Measurements from ENCODE around the gene TTYH2. TPM values are rescaled to one million over a fixed set of nuclear protein-coding genes. Genes with fewer than 3 reads are reported as not detected.

The TTYH2 gene
- total RNA-seq, 2 experiments from 2014 or later = 10.9 to 11.2 TPM

DNA sequence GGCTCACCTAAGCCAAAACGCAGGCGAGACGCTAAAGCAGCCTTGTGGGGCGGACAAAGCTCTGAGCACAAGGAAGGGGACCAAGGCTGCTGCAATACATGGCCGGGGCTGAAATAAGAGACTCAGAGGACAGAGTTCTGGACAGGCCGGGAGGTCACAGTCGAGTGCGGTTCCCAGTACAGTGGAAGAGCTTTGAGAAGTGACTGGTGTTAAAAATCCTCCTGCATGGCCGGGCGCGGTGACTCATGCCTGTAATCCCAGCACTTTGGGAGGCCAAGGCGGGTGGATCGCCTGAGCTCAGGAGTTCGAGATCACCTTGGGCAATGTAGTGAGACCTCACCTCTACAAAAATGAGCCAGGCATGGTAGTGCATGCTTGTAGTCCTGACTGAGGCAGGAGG, 10.5 kb downstream of the TTYH2 start:
- Mint-ChIP-seq H3K27me3 (peaks cover 2% of the 10 kb centered on the region), H3K36me3 (no peaks in the 10 kb centered on the region), H3K27ac (no peak overlapping the region), H3K9me3 (no peaks in the 10 kb centered on the region), H3K4me3 (no peak overlapping the region), H3K4me1 (no peaks in the 10 kb centered on the region)
- POLR2A ChIA-PET = no interaction called here
- DNase-seq (no peak), ATAC-seq (ENCODE audit: low read depth) (no peak)

DNA sequence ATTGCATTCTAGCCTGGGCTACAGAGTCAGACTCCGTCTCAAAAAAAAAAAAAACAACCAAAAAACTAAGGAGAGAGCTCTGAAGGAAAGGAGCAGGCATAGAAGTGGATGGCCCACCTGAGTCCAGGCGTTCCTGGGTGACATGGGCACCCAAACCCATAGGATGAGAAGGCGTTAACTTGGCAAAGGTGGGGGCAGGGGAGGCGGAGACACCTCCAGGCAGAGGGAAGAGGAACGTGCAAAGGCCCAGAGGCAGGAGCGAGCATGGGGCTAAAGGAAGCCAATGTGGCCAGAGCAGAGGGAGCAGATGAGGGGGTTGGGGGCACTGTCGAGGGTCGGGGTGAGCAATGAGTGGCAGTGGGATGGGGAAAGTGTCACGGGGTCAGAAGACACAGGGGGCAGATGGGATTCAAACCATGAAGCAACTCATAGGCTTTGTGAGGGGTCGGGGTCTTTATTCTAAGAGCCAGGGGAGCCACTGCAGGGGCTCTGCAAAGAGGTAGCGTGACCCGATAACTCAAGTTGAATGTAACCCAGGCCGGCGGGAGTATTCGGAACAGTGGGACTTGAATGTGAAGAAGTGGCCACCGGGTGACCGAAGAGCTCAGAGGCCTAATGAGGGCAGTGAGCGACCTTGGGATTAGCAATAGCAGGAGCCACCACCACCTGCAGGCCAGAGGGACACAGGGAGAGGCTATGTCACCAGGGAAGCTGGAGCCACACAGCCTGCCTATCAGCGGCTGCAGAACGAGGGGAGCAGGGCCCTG, 11.8 kb downstream of the TTYH2 start:
- no peak for ATAC-seq (ENCODE audit: low read depth)
- no peaks in the 10 kb centered on the region for H3K36me3 Mint-ChIP-seq

DNA sequence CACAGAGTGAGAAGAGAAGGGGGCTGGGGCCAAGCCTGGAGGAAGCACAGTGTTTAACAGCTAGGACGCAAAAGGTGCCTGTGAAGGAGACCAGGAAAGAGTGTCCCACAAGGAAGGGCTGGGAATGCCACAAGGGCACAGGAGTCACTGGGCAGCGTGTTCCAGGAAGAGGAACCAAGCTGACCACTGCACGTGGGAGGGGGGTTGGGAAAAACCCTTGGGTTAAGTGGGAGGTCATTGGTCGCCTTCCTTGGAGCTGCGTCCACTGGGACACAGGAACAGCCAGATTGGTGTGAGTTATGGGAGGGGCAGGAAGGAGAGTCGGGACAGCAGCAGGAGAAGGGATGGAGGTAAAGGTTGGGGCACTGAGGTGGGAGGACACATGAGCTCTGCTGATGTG, 12.9 kb downstream of the TTYH2 start:
- H3K27ac Mint-ChIP-seq = no peak overlapping the region
- ATAC-seq (ENCODE audit: low read depth) (no peak), DNase-seq (no peak)
- POLR2A ChIA-PET = interaction anchor here (1.4 kb wide), 1 partner anchor 7 kb away, joined by 3 read pairs; no protein-coding TSS in a partner anchor
- no peak overlapping the region for H3K4me3 Mint-ChIP-seq
- H3K4me1 Mint-ChIP-seq = no peaks in the 10 kb centered on the region
- no peaks in the 10 kb centered on the region for H3K36me3 Mint-ChIP-seq
- H3K9me3 Mint-ChIP-seq = no peaks in the 10 kb centered on the region
- H3K27me3 Mint-ChIP-seq = peaks cover 2% of the 10 kb centered on the region

More for the DNA sequence above, 11.8 kb downstream of the TTYH2 start:
- Mint-ChIP-seq H3K27ac (no peak overlapping the region), H3K4me3 (no peak overlapping the region), H3K27me3 (peaks cover 2% of the 10 kb centered on the region), H3K4me1 (no peaks in the 10 kb centered on the region), H3K9me3 (no peaks in the 10 kb centered on the region)
- POLR2A ChIA-PET = interaction anchor here (1.4 kb wide), 1 partner anchor 8 kb away, joined by 3 read pairs; no protein-coding TSS in a partner anchor
- no peak for DNase-seq

DNA sequence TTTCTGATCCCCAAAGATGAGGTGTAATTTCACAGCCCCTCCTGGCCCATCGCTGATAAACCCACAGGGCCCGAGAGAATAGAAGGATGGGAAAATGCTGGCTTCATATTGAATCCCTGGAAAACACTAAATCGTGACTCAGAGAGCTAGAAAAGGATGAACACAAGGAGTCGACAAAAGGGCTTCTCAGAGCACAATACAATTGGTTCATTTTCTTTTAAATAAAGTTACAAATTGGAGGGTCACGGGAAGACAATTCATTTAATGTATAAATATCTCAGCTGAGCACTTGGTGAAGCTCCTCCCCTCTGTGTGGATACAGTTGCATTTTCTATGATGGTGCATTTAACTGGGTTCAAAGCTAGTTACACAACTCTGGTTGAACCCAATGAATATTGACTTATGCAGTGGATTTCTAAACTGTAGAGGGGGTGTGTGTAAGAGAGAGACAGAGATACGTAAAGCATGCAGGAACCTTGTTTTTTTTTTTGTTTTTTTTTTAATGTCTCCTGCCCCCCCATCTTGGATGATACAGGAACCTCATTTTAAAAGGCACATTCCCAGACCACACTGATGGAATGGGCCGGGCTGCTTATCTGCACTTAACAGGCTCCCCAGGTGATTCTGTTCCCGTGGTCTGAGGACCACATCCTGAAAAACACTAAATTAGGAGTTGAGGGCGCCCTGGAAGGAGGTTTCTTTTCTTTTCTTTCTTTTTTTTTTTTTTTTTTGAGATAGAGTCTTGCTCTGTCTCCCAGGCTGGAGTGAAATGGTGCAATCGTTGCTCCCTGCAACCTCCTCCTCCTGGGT, 14.1 kb downstream of the TTYH2 start:
- Mint-ChIP-seq H3K9me3 (no peaks in the 10 kb centered on the region), H3K27ac (no peak overlapping the region)

DNA sequence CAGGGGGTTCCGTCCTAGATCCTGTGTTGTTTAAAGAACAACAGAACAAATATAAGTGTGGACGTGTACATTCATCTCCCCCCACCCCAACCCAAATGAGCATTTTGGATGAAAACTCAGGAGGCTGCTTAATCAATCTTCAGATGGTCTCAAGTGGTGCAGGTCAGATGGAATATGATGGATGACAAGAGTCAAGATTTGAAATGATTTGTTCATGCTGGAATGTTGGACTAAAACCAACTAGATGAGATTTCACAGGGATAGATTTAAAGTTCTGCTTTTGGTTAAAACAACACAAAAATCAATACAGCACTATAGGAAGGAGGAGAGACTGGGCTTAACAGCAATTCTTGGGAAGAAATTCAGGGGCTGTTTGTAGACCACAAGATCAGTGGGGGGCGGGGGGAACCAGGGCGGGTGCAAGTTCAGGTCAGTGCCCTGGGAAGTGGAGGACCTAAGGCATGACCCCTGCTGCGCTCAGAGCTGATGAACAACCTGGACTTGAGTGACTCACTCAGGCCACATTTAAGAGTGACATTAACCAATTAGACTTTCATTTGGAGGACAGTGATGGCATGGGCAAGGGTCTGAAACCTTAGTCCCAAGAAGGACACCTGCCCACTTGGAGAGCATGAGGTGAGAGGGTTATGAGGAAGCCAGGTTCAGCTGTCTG, 15.1 kb downstream of the TTYH2 start:
- POLR2A ChIA-PET = no interaction called here
- Mint-ChIP-seq H3K9me3 (no peaks in the 10 kb centered on the region), H3K4me3 (no peak overlapping the region), H3K36me3 (no peaks in the 10 kb centered on the region), H3K4me1 (no peaks in the 10 kb centered on the region), H3K27me3 (peaks cover 2% of the 10 kb centered on the region), H3K27ac (no peak overlapping the region)
- ATAC-seq (ENCODE audit: low read depth) = no peak
- DNase-seq = no peak

More for the DNA sequence above, 14.1 kb downstream of the TTYH2 start:
- H3K36me3 Mint-ChIP-seq = no peaks in the 10 kb centered on the region
- no peak for DNase-seq
- no peaks in the 10 kb centered on the region for H3K4me1 Mint-ChIP-seq
- H3K4me3 Mint-ChIP-seq = no peak overlapping the region
- H3K27me3 Mint-ChIP-seq = peaks cover 2% of the 10 kb centered on the region
- ATAC-seq (ENCODE audit: low read depth) = no peak
- POLR2A ChIA-PET = no interaction called here

DNA sequence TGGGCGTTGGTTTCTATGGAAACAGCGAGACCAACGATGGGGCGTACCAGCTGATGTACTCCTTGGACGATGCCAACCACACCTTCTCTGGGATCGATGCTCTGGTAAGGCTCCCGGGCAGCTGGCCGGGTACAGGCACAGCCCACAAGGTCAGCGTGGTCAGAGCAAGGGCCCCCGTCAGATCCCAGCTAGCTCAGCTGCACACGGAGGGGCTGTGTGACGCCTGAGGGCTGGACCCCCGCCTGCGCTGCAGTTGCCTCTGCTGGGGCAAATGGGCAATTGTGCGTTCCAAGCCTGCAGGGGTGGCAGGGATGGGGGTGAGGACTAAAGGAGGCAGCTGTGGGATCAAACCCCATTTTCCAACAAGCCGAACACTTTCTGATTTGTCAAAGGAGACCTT, 17.5 kb downstream of the TTYH2 start:
- ATAC-seq (ENCODE audit: low read depth) = no peak
- POLR2A ChIA-PET = interaction anchor here (1.0 kb wide), 1 partner anchor 14 kb away, joined by 4 read pairs; no protein-coding TSS in a partner anchor
- no peak for DNase-seq
- Mint-ChIP-seq H3K27ac (no peak overlapping the region), H3K27me3 (peaks cover 2% of the 10 kb centered on the region), H3K4me3 (no peak overlapping the region), H3K36me3 (no peaks in the 10 kb centered on the region), H3K9me3 (no peaks in the 10 kb centered on the region), H3K4me1 (peaks cover 1% of the 10 kb centered on the region)

DNA sequence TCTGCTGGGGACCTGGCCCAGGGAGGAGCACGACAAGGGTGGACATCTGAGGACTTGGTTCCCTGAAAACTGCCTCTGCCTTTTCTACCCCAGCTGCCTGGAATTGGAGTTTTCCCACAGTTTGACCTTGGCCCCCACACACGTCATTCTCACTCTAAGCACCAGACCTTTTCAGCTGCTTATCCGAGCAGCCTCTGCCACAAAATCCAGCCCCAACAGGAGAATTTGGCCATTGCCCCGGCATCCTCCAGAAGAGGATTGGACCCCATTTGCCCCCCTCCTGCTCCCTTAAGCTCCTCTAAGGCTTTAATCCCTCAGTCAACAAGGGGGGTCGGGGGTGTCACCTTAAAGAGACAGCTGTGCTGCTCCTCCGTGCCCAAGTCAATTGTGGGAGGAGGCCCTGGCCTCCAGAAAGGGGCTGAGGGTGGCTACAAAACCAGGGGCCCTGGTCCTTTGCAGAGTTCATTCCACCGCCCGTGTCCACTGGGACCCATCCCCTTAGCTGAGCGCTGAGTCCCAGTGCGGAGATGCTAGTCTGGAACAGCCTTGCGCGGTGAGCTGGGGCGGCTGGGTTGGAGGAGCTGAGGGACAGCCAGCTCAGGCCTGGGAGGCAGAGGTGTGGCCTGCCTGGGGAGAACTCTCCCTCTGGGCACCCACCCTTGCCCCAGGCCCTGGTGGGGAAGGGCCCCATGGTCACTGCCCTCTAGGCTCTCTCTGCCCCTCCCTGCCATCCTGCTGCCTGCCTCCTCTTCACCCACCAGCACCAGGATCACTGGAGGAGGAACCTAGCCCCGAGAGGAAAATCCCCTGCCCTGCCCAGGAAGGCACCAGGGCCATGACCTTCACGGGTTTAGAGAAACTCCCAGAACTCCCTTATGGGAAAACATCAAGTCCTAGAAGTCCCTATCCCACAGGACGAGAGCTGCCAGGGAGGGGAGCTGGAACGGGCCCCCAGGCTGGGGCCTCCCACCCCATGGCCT, 18.8 kb downstream of the TTYH2 start:
- DNase-seq = no peak
- POLR2A ChIA-PET = no interaction called here
- Mint-ChIP-seq H3K9me3 (no peaks in the 10 kb centered on the region), H3K4me3 (no peak overlapping the region), H3K27me3 (peaks cover 2% of the 10 kb centered on the region), H3K4me1 (peaks cover 1% of the 10 kb centered on the region), H3K36me3 (no peaks in the 10 kb centered on the region), H3K27ac (no peak overlapping the region)
- no peak for ATAC-seq (ENCODE audit: low read depth)

DNA sequence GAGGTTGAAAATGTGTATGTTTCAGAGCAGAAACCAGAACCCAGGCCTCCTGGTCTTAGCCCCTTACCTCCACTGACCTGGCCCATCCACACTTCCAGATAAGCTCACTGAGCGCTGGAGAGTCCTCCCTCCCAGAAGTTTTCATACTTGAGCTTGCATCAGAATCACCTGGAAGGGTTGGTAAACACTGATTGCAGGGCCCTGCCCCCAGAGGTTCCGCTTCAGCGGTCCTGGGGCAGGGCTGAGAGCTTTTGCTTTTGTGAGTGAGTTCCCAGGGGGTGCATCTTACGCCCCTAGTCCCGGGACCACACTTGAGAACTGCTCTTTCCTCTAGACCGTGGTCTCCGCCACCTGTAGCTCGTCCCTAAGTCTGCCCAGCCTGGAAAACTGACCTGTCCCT, 20.6 kb downstream of the TTYH2 start:
- no peaks in the 10 kb centered on the region for H3K9me3 Mint-ChIP-seq
- POLR2A ChIA-PET = interaction anchor here (1.4 kb wide), 1 partner anchor 9 kb away, joined by 3 read pairs; no protein-coding TSS in a partner anchor
- peaks cover 1% of the 10 kb centered on the region for H3K4me1 Mint-ChIP-seq
- no peak overlapping the region for H3K4me3 Mint-ChIP-seq
- DNase-seq (no peak), ATAC-seq (ENCODE audit: low read depth) (no peak)
- no peaks in the 10 kb centered on the region for H3K27me3 Mint-ChIP-seq
- no peaks in the 10 kb centered on the region for H3K36me3 Mint-ChIP-seq
- H3K27ac Mint-ChIP-seq = no peak overlapping the region

DNA sequence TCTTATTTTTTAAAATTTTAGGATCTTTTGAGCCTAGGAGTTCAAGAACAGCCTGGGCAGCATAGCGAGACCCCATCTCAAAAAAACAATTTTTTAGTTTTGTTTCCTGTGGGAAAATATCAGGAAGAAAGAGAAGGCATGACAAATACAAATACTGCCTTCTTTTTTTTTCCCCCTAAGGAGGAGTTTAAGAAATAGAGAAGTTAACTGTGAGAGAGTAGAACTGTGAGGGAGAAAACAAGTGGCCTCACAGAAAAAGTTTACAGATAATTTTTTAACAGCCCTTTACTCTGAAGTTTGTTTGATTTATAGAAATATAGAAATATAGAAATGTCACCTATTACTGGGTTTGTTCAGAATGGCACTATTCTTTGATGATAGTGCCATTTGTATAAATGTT, 21.1 kb downstream of the TTYH2 start:
- Mint-ChIP-seq H3K9me3 (no peaks in the 10 kb centered on the region), H3K4me3 (no peak overlapping the region), H3K27me3 (no peaks in the 10 kb centered on the region), H3K27ac (no peak overlapping the region), H3K4me1 (peaks cover 1% of the 10 kb centered on the region), H3K36me3 (no peaks in the 10 kb centered on the region)
- ATAC-seq (ENCODE audit: low read depth) = no peak
- POLR2A ChIA-PET = no interaction called here
- DNase-seq = no peak

DNA sequence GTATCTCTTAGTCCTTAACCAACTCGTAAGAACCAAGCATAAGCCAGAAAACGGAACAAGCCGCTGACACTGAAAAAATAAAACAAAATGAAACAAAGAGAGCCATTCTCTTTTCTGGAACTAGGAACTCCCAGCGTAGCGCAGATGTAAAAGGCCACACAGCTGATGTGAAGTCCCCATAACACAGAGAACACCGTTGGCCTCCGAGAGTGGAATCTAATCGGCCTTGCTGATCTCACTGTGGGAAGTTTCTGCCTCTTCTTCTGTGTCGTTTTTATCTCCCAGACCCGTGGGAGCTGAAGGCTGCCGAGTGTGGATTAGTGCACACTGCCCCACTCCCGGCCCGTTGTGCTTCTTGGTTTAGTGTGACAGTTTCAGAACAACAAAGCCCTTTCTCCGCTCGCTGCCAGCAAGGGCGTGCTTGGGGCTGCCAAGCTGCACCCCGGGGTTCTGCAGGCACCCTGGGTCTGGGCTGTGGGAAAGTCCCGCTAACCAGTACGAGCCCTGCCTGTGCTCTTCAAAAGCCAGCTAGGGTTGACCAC, 21.7 kb downstream of the TTYH2 start:
- no peak overlapping the region for H3K4me3 Mint-ChIP-seq
- ATAC-seq (ENCODE audit: low read depth) (no peak), DNase-seq (no peak)
- H3K36me3 Mint-ChIP-seq = no peaks in the 10 kb centered on the region
- POLR2A ChIA-PET = no interaction called here
- H3K27me3 Mint-ChIP-seq = no peaks in the 10 kb centered on the region
- H3K4me1 Mint-ChIP-seq = peaks cover 1% of the 10 kb centered on the region
- no peaks in the 10 kb centered on the region for H3K9me3 Mint-ChIP-seq
- H3K27ac Mint-ChIP-seq = no peak overlapping the region

DNA sequence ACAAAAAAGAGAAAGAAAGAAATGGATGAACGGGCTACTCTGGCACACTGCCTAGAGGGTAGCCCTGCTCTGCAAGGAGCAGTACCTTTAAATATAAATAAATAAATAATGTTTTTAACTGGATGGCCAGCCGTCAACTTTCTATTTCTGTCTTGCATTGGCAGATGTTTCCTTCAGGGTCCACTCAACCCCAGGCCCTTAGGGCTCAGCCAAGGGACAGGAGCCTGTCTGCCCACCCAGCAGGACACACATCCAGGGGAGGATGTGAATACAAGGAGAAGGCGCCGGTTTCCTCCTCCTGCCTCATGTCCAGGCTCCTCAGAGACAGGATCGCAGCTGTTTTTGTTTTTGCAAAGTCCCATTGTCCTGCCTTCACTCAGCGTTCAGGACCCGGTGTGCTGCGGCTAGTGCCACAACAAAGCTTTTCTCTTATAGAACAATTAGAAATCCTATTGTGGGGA, 22.6 kb downstream of the TTYH2 start:
- Mint-ChIP-seq H3K9me3 (no peaks in the 10 kb centered on the region), H3K4me1 (peaks cover 1% of the 10 kb centered on the region), H3K27me3 (no peaks in the 10 kb centered on the region), H3K4me3 (no peak overlapping the region), H3K36me3 (no peaks in the 10 kb centered on the region), H3K27ac (no peak overlapping the region)
- POLR2A ChIA-PET = no interaction called here
- DNase-seq (no peak), ATAC-seq (ENCODE audit: low read depth) (no peak)

DNA sequence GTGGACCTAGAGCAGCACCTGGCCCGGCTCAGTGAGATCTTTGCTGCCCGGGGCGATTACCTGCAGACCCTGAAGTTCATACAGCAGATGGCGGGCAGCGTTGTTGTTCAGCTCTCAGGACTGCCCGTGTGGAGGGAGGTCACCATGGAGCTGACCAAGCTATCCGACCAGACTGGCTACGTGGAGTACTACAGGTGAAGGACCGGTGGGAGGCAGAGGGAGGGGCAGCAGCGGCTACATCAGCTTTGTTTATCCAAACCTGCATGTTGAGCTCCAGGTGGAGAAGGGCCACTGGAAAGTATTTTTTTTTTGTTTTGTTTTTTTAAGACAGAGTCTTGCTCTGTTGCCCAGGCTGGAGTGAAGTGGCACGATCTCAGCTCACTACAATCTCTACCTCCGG, 23.9 kb downstream of the TTYH2 start:
- ATAC-seq (ENCODE audit: low read depth) = no peak
- Mint-ChIP-seq H3K4me3 (no peak overlapping the region), H3K4me1 (peaks cover 1% of the 10 kb centered on the region), H3K9me3 (no peaks in the 10 kb centered on the region), H3K27me3 (no peaks in the 10 kb centered on the region), H3K36me3 (no peaks in the 10 kb centered on the region), H3K27ac (no peak overlapping the region)
- POLR2A ChIA-PET = interaction anchor here (0.6 kb wide), 1 partner anchor 73 kb away, joined by 3 read pairs; no protein-coding TSS in a partner anchor
- DNase-seq = no peak

All from activated naive CD8-positive, alpha-beta T cell treated with anti-CD3 and anti-CD28 coated beads, Interleukin-2, amount 10 ng/mL, durations not matched to agents 7 days and 5 days (primary cell).